ENCODE measurements around the gene PDZD2.
"Not testable (repeated sequence)": the region's sequence is repeated elsewhere in the genome, so short reads cannot be mapped to it uniquely, and the experiment has no call there.

The PDZD2 gene

DNA sequence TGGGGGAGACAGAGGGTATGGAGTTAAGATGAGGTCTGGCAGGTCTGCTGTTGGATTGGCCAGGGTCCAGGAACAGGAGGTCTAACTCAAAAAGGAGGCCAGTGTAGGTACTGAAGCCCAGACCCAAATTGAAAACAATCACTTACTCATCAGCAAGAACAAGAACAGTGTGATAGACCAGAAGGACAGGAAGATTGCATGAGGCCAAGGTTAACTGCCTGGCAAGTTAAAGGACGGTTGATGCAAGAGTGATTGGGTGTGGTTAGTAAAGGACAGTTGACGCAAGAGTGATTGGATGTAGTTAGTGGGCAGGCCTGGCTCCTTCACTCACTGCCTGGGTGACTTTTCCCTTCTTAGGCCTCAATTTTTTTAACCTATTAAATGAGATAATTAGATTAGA is 132.6 kb downstream of the PDZD2 start:
- no peak for DNase-seq

DNA sequence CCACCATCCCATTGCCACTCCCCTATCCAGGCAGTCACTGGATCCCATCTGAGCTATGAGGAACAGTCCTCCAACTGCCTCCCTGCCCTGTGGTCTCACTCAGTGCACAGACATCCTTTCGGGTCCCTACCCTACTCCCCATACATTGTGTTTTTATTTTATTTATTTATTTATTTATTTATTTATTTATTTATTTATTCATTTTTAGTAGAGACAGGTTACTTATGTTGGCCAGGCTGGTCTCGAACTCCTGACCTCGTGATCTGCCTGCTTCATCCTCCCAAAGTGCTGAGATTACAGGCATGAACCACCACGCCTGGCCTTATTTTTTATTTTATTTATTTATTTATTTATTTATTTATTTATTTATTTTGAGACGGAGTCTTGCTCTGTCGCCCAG is 137.4 kb downstream of the PDZD2 start:
- DNase-seq = not testable (repeated sequence)

DNA sequence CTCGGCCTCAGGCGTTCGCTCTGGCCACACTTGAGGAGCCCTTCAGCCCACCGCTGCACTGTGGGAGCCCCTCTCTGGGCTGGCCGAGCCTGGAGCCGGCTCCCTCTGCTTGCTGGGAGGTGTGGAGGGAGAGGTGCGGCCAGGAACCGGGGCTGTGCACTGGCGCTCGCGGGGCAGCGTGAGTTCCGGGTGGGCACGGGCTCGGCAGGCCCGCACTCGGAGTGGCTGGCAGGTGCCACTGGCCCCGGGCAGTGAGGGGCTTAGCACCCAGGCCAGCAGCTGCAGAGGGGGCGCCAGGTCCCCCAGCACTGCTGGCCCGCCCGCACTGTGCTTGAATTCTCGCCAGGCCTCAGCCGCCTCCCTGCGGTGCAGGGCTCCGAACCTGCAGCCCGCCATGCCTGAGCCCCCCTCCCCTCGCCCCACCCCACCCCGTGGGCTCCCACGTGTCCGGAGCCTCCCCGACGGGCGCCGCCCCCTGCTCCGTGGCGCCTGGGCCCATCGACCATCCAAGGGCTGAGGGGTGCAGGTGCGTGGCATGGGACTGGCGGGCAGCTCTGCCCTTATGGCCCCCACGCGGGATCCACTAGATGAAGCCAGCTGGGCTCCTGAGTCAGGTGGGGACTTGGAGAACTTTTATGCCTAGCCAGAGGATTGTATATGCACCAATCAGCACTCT is 138.2 kb downstream of the PDZD2 start:
- no peak for DNase-seq

DNA sequence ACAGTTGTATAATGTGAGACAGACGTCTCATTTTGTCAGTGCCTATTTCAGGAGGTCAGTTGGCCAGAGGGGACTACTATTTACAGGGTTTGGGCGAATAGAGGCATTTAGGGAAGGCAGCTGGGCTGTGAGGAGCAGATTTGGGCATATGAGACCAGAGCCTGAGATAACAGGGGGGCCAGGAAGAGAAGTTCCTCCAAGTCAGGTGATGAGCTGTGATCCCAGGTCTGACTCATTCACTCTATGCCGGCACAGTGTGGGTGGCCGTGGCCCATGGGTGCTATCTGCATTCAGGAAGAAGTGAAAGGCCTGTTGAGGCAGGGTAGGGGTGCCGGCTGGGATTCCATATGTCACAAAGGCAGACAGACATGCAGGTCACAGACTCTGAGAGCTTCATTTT is 142.8 kb downstream of the PDZD2 start:
- DNase-seq = no peak

DNA sequence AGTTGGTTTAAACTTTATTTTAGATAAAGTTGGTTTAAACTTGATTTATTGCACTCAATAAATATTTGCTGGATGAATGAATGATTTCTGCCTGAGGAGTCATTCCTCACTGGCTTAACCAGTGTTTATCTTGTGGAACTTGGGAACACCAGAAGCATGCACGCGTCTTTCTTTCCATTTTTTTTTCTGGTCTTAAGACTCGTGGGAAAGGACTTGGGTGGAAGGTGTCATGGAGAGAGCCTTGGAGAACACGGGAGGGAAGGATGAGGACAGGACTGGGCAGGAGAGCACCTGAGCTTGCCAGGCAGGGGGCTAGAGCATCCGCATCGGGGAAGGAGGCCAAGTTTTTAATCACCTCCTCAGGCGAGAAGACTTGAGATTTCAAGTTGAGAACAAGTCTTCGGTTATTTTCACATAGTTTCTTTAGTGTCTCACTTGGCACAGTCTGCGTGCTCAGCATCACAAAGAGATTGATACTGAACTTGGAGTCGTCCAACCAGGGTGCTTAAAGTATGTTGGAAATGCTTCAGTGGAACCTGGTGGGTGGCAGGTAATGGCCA is 144.2 kb downstream of the PDZD2 start:
- no peak for DNase-seq

DNA sequence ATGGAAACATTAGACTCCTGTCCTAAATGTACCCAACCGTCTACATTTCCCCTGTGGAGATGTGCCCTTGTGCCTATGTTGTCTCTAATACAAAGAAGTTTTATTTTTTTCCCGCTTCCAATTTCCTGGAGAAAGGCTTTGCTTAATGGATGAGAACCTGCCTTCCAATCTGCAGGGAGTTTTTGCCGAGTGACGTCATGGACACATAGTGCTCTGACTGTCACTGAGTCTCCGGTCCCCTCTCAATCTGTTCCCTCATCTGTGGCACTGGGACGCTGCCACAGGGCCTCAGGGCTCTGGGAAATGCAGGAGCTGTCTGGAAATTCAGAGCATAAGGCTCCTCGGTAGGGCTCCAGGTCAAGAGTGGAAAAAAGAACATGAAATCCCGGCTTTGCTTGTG is 144.8 kb downstream of the PDZD2 start:
- no peak for DNase-seq

DNA sequence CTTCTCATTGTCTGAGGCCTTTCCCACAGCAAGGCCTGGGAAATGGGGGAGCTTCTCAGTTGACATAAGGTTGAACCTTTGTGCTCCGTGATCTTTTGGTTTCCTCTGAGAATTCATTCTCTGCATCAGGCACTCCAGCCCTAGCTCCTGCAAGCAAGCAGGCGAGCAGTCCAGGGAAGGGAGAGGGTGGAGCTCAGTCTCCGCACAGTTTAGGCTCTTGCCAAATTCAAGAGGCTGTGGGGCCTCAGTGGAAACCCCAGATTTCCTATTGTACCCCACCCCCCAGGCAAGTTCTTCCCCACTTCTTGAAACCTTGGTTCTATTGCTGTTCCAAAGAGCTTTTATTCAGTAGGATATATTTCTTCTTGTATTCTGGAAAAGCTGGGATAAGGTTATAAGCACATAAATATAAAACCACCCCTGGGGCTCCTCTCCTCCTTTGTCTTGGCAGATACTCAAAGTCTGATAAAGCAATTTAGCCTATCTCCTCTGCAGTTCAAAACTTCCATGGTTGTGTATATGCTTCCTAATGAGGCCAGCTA is 147.2 kb downstream of the PDZD2 start:
- DNase-seq = no peak

DNA sequence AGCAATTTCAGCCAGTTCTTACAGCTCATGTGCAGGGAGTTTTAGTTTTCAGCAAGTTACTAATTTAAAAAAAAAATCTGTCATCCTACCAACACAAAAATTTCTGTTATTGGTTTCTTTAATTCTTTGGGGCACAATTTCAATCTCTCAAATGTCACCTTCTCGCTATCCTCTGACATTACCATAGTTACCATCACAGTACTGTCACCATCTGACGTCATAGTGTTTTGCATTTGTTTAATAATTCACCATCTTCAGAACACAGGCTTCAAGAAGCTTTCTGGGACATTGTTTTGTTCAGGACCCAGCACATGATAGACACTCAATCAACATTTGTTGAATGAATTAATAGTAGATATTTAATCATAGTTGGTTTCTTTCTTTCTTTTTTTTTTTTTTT is 155.1 kb downstream of the PDZD2 start:
- no peak for DNase-seq

DNA sequence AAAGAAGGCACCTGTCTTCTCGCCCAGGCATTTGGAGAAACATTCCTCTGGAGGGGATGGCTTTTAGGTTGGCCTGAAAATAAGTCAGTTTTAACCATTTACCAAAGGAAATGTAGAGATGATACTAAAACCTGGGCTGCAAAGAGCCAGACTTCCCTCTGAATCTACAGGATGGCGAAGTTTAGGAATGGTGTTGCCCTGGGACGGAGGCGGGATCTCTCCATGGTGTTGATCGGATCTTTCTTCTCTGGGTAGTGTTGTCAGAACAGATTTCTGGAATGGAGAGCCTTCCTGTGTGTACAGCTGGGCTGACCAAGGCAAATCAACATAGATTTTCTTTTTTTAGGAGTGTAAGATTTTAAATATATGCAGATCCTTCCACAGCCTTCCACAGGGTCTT is 159.2 kb downstream of the PDZD2 start:
- no peak for DNase-seq

DNA sequence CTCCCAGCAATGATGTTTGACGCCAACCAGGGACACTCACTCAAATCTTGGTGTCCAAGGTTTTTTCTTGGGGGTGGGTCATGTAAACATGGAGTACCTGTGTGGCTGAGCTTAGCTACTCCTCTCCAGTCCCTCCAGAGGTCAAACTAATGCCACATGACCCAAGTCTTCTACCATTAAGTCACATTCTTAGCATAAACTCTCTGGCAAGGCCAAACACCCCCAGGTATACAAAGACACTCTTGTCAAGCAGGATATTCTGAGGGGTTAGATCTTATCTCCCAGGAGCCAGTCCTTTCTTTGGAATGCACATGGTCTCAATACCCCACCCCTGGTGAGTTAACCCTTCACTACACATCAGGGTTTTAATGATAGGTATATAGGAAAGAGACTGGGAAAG is 161.4 kb downstream of the PDZD2 start:
- DNase-seq = no peak

DNA sequence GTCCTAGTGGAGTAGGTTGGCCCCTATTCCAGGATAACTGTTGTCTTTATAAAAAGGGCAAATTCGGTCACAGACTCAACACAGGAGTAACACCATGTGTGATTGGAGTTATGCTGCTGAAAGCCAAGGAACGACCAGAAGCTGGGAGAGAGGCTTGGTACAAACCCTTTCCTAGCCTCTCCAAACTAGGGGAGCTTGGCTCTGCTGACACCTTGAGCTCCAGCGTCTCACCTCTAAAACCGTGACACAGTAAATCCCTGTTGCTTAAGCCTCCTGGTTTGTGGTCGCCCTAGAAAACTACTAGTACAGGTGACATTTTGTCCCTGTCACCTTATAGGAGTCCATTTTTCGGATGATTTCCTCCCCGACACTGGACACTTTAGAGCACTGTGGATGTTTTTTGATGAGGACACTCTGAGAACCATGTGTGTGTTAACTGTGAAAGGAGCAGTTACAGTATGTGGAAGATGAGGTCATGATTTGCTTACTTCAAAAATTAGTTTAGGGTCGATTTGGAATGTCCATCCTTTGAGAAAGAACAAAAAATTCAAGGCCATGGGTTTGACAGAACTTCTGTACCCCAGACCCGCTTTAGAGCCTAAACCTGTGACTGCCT is 167.0 kb downstream of the PDZD2 start:
- DNase-seq = no peak

DNA sequence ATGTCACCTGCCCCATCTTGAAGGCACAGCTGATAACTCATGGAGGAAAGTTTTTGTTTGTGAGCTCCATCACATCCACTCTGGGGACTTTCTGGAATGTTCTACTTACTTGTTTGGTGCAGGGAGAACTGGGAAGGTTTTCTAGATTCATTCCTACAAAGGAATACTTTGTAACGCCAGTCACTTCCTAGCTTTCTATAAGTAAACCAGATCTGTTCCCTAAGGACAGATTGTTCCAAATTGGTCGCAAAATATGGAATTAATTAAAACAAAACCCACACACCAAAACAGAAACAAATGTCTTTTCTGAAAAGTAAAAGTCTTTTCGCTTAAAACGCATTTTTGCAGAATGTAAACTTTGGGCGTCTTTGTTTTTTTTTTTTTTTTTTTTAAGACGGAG is 167.6 kb downstream of the PDZD2 start:
- DNase-seq = no peak

DNA sequence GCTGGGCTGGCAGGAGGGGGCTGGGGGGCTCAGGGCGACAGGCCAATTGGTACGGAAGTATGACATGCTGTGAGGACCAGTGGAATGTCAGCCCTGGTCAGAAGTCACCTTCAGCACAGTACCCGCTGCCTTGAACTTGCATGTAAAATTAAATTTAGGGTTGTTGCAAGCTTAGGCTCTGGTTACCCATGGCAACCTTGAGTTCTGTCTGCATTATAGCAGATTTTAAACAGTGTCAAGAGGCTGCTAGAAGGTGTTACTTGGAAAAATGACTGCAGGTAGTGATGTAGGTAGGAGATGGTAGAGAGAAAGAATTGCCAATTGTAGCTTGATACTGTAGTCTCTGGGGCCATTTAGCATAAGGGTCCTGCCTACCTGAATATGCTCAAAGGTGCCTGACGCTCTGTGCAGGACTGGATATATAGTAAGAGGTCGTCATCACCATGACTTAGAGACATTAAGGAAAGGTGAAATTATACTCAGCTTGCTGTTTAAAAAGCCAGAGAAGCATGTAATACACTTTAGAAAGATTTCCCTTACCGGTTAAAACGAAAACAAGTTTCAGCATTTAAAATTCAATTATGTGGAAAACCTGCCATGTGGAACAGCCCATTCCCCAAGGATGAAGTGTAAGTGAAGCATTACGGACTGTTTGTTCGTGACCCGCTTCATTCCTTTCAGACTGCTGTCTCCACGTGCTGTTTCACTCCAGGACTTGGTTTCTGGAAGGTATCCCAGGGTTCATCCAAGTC is 169.0 kb downstream of the PDZD2 start:
- no peak for DNase-seq

DNA sequence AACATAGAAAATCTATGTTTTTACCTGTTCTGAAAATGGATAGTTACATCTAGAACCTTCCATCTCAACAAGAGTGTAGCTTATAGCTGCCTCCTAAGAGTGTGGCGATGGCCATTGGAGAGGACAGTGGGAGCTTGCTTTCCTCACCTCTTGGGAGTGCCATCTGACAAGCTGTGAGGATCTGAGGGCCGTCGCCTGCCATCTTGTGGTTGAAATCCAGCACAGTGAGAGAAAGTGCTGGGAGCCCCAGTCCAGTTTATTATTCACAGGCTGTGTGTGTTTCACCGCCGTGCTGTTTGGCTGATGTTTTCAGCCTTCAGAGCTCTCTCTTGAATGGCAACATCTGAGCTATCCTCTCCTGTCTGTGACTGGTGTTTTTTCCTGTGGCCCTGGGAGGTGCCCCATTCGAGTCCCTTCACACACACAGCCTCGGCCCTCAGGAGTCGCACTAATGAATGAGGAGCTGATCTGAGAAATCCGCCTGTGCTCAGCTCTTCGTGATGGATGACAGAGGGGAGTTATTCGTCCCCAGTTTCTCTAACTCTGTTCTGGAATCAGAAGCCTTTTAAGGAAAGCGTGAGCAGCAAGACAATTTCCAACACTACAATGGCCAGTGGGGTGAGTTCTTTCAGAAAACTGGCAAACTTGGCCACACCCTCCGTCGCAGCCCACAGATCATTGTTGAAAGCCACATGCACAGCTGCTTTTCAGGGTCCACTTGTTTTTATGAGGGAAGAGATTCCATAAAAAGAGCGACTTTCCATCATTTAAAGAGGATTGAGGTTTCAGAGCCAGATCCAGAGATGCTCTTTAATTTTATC is 170.3 kb downstream of the PDZD2 start:
- no peak for DNase-seq

DNA sequence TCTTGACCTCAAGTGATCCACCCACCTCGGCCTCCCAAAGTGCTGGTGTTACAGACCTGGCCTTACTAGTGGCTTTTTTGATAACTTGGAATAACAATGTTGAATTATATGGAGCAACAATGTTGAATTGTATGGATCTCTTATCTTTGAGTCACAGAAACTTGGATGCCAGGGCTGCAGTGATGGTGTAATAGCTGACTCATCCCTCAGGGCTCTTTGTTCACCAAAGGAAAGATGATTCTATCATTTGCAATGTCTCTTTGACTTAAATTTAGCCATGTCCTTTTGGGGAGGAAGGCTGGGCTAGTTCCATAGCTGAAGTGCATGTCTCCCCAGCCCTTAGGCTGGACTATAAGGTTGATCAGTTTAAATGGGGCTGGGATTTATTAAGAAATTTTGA is 172.3 kb downstream of the PDZD2 start:
- DNase-seq = no peak

DNA sequence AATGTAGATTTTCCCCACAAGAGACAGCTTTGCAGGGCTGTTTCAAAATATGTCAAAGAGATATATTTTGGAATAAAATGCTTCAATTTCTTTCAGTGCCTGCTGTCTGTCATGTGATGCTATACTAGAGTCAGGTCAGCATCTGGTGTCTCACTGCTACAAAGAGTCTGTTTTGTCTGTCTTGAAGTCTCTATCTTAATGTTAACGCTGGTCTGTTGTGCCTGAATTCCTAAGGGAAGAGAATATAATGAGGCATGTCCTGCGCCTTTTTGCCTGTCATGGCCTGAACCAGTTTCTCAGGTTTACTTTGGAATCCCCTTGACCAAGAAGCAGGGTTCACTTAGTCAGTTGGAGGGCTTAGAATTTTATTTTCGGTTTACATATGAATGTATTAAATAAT is 176.4 kb downstream of the PDZD2 start:
- no peak for DNase-seq

DNA sequence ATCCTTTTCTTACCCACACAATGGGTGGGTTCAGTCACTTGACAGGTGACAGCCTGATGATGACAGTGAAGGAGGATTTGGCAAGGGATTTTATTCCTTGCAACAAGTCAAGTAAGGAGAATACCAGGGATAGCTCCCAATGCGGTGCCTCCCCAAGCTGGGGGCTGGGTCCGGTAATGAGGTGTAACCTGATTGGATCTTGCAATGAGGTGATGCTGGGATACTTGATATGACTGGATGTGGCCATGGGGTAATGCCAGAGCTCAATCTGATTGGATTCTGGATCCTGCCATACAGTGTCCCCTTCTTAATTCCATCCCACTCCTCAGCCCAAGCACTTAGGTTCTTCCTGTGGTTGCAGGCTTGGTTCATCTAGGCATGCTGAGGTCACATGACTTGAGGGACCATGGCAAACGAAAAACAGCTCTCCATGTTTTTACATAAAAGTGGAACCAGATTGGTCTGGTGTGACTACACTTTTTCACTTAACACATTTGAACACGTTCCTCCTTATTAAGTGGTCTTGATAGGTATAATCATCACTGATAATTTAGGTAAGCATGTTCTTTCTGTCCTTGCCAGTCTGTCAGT is 181.1 kb downstream of the PDZD2 start:
- DNase-seq = no peak

DNA sequence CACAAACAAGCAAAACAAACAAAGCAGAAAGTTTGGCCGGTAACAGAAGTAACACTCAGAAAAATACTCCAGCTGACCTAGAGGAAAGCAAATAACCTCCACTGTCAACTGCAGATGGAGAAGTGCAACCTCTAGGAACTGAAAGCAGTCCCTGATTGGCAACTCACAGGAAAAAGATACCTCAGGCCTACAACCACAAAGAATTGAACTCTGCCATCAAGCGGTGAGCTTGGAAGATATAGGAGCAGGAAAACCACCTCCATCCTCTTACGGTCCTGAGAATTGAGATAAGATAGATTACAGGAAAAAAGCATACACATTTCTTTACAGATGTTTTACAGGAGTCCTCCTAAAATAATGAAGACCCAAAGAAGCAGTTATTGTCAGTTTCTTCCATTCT is 184.5 kb downstream of the PDZD2 start:
- DNase-seq = no peak

DNA sequence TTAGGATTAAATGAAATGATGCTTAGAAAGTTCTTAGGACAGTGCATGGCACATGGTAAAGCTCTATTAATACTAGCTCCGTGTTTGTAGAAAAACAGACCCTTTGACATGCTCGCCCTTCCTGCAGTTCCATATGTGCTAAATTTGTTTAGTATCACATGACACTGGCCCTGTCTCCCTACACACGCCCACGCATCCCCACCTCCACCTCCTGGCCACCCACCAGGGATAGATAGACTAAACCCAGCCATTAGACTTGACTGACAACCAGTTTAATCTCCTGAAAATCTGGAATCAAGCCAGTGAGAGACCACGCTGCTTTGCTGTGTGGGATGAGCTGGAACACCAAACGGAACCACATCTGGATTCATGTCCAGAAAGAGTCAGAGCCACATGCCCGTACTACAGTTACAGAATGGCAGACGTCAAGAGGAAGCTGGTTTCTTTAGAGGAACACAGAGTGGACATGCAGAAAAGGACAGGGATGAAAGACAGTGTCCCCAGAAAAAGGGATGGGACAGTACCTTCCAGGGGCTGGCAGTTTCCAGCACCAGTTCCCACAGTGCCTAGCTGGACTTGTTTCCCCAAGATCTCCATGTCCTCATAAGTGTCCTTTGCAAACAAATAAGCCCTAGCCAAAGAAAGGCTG is 186.1 kb downstream of the PDZD2 start:
- DNase-seq = no peak

DNA sequence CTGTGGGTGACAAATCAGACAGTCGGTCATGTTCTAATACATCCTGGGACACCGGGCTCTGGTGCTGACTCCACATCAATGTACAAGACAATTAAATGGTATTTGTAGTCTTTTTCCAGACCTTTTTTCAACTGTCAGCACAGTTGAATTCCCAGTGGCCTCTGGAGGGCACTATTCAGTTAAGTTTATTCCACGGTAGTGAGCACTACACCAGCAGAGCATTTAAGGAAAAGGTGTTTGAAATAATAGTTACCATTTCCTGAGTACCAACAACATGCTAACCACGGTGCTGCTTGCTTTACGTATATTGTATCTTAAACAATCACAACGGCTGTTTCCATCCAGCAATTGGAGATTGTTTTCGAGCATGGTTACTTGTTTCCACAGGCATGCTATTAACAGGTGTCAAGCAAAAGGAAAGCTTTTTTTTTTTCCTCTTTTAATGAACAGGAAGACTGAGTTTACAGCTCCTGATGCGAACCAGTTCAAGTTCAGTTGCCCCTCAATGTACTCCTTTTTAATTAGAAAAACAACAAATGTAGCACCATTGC is 186.7 kb downstream of the PDZD2 start:
- peak in 2 of 5 donors; percentile 17 to 37 for DNase-seq

DNA sequence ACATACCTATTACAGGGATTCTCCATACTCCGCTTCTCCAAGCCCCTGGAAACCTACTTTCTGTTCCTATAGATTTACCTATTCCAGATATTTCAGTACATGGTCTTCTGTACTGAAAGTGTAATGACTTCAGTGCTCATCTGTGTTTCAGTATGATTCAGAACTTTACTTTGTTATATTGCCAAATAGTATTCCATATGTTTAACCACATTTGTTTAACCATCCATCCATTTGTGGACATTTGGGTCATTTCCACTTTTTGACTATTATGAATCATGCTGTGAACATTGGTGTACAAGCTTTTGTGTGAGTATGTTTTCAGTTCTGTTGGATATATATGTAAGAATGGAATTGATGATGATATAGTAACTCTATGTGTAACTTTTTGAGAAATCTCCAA is 188.9 kb downstream of the PDZD2 start:
- no peak for DNase-seq
